T-helper 1 cell (primary cell): ENCODE data around the gene BCKDK.

ENCODE experiments used
- DNase-seq, 5 donors: peaks; one replicate each; pipeline ENCODE4 v3.0.0-alpha.2; 2012 to 2020
- total RNA-seq, 4 donors: gene quantifications; one replicate each; lab custom pipeline; 2026; lab: John Stamatoyannopoulos, UW

BCKDK gene
- 6.8 to 9.9 (median 8.3) reads per million in 4 donors for total RNA-seq

DNA sequence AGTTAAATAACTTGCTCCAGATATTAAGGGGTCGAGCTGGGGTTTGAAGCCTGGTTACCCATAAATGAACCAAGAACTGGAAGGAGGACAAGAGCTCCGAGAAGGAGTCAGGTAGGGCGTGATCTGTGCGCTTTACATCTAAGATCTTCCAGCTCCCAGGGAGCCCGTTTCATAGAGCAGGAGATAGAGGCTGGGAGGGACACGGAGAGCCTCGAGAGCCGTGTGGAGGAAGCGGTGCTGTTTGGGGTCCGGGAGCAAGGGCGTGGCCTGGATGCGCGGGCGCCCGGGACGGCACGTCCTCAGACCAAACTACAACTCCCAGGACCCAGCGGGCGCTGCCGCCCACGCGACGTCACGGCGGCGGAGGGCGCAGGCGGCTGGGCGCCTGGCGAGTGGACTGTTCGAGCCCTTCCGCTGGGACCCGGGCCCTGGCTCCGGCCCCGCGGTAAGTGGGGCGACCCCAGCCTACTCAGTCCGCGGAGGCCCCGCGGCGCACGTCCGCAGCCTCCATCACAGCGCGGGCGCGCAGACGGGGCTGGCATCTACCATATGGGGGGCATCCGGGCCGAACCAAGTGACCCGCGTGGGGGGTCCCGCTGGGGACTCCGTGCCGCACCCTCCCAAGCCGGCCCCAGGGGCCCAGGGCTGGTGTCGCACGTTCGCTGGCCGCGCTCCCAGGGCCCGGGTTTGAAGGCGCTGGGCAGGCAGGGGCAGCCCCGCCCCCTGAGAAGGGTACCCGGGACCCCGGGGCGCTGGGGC lies at the start of gene BCKDK:
Gene BCKDK (plus strand): TSS at position 352 of the 759 bp plus-strand sequence. CDS start 838 bp downstream, outside the sequence.
- DNase-seq = peak in 4 of 5 donors; percentile 19 to 80 (median 39)

DNA sequence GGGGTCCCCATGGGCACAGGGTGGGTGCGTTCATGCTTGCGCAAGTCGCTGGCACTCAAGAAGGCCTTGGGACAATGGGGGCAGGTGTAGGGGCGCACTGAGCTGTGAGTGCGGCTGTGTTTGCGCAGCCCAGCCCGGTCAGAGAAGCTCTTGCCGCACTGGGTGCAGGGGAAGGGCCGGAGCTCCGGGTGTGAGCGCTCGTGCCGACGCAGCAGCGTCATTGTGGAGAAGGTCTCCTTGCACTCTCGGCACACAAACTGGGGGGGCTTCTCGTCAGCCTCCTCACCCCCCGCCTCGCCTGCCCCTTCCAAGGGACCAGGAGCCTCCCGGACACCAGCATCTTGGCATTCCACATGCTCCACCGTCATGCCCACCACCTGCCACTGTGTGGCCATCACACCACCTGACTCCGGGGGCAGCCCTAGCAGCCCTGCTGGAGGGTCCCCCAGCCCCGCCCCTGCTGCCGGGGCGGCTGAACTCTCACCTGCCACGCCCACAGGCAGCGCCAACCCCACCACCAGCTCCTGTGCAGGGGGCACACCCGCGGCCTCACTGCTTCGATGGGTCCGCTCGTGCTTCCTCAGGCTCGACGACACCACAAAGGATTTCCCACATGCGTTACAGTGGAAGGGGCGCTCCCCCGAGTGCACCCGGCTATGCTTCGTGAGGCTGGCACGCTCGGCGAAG lies 46.9 kb upstream of the BCKDK start:
- DNase-seq = no peak

DNA sequence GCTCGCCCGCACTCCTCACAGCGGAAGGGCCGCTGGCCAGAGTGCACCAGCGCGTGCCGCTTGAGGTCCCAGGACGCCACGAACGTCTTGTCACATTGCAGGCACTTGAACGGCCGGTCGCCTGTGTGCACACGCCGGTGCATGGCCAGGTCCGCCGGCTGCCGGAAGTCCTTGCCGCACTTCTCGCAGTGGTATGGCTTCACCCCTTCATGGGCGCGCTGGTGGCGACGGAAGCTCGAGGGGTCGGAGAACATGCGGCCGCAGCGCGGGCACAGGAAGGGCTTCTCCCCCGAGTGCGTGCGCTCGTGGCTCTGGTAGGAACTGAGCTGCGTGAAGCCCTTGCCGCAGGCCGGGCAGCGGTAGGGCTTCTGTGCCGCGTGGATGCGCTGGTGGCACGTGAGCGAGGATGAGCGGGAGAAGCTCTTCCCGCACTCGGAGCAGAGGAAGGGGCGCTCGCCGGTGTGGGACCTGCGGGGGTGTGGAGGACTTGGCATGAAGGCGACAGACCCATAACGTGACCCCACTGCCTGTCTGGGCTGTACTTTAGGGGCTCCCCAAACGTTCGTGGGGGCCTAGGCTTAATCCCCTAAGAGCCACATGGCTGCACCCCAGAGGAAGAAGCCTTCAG lies 46.3 kb upstream of the BCKDK start:
- no peak for DNase-seq

DNA sequence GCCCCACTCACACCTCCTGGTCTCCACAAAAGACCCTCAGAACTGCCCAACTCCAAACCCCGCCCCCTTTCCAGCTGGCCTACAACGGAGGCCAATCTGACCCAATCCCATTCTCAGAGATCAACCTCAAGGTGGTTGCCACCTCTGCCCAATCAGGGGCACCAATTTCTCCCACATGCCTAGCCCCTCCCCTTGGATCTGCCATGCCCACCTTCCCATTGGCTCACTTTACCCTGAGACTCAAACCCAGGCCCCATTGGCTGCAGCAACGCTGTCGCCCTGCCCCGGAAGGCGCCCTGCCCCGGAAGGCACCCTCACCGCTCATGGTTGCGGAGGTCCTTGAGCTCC lies 44.7 kb upstream of the BCKDK start:
- DNase-seq = no peak

DNA sequence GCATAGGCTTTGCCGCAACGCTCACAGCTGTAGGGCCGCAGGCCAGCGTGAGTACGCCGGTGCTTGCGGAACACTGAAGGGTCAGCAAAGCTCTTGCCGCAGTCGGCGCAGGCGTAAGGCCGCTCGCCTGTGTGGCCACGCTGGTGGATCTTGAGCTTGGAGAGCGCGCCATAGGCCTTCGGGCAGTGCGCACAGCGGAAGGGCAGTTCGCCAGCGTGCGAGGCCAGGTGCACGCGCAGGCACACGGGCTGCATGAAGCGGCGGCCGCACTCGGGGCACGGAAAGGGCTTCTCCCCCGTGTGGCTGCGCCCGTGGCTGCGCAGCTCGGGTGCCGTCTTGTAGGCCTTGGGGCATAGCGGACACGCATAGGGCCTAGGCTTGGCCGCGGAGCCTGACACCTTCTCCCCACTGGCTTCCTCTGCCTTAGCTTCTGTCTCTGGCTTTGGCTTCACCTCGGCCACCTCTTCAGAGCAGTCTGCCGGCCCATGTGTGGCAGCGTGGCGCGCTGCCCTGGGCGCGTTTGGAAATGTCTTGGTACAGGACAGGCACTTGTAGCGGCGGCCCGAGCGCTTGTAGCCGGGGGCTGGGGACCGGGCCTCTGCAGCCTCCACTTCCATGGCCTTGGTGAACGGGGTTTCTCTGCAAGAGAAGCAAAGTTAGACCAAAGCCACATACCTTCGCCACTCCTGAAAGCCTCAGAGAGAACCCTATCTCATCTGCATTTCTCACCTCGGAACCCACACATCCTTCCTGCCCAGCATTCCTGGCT lies 44.2 kb upstream of the BCKDK start:
- DNase-seq = peak in 1 of 5 donors; percentile 53

DNA sequence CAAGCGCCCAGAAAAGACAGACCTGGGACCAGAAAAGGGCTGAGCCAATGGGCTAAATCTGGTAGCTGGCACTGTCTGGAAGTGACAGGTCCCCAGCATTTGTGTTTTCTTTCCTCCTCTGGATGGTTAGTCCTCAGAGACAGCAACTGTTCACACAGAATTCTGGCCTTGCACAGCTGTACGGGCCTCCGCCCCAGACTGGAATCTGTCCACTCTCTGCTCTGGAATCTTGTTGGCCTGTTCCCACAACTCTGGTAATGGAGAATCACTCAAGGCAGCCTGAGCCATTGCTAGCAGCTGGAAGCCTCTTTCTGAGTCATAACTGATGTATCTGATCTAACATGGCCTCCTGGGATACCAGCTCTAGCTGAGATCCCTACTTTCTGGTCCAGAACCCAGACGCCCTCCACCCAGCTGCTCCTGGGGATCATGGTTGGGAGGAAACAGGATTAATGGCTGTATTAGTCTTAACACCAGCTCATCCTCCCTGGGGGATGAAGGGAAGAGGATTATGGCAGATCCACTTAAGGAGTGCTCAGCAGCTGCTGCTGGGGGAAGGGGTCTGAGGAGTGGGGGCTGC lies 43.2 kb upstream of the BCKDK start:
- DNase-seq = no peak

DNA sequence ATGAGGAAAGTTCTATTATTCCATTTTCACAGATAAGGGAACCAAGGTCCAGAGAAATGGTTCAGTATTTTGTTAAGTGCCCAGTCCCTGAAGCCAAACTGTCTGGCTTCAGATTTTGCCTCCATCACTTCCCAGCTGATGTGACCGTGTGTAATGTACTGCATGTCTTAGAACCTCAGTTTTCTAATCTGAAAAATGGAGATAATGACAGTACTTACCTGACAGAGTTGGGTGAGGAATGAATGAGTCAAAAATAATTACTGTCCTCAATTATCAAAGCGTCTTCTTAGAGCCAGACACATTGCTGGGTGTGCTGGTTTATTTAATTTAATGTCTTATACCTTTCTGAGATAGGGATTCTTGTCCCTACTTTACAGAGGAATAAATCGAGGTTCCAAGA lies 40.8 kb upstream of the BCKDK start:
- DNase-seq = no peak

DNA sequence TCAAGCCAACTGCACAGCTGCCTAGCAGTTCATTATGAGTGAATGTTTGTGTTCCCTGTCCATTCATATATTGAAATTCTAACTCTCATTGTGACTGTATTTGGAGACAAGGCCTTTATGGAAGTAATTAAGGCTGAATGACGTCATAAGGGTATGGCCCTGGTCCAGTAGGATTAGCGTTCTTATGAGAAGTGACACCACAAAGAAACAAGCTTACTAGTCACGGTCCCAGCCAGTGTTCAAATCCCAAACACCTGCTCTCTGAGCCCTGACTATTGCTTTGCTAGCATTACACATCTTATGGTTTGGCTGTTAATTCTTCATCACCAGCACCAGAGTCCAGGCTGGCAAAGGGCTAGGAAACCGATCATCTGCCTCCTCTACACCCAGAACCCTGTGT lies 36.3 kb upstream of the BCKDK start:
- no peak for DNase-seq

DNA sequence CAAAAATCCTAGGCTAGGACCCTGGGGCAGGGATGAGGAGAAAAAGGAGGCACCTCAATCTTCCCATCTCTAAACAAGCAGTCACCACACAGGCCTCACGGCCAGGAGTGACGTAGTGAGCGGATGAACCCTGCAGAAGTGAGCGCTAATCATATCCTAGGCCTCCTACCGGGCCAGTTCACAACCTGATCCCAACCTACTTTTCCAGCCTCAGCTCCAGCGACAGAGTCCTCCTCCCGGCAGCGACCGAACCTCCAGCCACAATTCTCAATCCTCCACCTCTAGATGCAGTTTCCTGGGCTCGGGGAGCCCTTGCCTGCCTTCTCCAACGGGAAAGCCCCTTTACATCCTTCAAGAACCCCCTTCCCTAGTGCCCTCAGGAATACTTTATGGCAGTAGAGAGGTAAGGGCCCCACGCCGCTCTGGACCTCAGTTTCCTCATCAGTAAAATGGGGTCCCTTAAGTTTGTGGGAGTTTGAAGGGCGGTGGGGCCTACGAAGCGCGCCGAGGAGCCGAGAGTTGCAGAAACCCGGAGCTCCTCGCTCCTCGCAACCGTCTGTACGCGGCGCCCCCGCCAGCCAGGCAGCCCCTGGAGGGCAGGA lies 35.5 kb upstream of the BCKDK start:
- peak in 2 of 5 donors; percentile 23 to 61 for DNase-seq

DNA sequence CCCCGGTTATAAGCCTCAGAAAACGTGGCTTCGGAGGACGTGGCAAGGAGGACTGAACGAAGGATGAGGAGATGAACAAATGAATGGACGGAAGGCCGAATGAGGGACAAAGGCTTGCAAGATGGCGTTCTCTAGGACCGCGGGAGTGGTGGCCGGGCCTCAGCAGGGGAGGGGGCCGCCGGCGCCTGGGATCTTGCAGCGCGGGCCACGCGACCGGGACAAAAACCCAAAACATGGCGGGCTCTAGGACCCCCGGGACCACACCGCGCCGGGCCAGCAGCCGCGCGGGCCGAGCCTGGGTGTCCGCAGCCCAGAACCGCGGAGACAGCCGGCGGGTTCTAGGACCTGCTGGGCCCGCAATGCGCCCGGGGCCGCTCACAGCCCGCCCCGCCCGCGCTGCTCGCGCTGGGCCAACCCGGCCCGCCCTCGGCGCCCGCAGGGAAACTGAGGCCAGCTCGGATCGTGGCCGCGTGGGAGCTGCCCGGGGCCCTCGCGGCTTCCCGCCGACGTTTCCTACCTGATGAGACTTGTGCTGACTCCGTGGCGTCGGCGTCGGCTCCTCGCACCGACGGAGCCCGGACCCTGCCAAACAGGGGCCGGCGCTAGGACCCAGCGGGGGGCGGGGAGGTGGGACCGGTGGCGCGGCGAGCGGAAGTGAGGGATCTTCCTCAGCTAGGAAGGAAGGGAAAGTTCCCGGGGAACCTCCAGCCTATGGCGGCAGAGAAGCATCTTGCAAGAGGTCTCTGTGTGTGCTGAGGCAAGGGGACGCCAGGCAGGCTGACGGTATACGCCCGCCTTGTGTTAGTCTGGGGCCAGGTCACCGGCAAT lies 34.8 kb upstream of the BCKDK start:
- DNase-seq = peak; percentile 78 to 89 (median 83)

DNA sequence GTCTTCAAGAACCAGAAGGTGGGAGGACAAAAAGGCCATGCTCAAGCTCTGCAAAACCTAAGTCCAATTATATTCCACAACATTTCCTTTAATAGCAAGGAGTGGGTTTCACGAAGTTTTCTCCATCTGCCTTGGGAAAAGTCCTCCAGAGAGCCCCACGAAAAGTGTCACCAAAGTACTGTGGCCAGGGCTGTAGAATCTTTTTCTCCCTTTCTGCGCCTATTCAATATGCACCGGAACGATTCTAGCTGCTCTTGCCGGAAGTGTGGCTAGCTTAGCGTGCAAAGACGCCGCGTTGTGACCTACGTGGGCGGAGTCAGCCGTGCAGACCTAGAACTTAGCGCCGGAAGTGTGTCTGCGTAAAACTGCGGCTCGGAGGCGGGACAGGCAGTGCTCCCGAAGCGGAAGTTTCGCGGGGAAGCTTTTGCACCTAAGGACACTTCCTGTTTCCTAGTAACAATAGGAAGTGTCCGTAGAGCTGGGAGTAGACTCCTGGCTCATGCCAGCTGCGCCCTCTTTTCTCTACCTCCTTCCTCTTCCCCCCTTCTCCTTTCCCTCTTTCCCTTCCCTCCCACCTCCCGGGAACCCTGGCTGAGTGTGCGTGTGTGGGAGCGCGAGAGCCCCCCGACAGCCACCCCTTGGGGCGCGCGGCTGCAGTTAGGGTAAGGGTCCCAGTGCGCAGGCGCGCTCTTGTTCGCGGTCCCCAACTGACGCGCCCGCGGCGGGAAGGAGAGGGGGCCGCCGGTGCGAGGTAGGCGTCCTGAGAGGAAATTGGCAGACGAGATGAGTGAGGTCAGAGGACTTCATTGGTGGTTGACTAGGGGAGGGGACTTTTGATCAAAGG lies 34.0 kb upstream of the BCKDK start, which contains the start of the genes ZNF646 and ZNF668:
Gene ZNF646 (plus strand): TSS at position 453 of the 844 bp plus-strand sequence. CDS start 1,903 bp downstream, outside the sequence.
Gene ZNF668 (minus strand): TSS at position 271 of the 844 bp plus-strand sequence. CDS start 9,781 bp downstream, outside the sequence.
- DNase-seq = peak; percentile 98 to 99 (median 98)

DNA sequence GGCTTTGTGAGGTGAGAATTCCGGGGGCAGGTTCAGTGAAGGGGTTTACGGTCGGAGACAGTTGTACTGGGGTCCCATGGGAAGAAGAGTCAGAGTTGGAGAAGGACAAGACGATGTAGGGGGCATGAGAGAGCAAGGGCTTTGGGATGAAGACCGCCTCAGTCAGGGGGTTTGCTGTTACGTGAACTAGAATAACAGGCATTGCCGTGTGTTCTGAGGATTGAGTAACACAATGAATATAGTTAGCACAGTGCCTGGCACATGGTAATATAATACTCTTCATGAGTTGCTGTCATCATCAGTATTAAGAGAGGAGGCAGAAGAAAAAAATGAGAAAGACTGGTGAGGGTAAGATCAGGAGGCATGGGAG lies 33.4 kb upstream of the BCKDK start:
- no peak for DNase-seq

DNA sequence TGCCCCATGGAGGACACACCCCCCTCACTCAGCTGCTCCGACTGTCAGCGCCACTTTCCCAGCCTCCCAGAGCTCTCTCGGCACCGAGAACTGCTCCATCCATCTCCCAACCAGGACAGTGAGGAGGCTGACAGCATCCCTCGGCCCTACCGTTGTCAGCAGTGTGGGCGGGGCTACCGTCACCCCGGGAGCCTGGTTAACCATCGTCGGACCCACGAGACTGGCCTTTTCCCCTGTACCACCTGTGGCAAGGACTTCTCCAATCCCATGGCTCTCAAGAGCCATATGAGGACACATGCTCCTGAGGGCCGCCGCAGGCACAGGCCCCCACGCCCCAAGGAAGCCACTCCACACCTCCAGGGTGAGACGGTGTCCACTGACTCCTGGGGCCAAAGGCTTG lies 31.9 kb upstream of the BCKDK start:
- DNase-seq = no peak

DNA sequence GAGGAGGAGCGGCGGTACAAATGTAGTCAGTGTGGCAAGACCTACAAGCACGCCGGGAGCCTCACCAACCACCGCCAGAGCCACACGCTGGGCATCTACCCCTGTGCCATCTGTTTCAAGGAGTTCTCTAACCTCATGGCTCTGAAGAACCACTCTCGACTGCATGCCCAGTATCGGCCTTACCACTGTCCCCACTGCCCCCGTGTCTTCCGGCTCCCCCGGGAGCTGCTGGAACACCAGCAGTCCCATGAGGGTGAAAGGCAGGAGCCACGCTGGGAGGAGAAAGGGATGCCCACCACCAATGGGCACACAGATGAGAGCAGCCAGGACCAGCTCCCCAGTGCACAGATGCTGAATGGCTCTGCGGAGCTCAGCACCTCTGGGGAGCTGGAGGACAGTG lies 31.2 kb upstream of the BCKDK start:
- DNase-seq = no peak

DNA sequence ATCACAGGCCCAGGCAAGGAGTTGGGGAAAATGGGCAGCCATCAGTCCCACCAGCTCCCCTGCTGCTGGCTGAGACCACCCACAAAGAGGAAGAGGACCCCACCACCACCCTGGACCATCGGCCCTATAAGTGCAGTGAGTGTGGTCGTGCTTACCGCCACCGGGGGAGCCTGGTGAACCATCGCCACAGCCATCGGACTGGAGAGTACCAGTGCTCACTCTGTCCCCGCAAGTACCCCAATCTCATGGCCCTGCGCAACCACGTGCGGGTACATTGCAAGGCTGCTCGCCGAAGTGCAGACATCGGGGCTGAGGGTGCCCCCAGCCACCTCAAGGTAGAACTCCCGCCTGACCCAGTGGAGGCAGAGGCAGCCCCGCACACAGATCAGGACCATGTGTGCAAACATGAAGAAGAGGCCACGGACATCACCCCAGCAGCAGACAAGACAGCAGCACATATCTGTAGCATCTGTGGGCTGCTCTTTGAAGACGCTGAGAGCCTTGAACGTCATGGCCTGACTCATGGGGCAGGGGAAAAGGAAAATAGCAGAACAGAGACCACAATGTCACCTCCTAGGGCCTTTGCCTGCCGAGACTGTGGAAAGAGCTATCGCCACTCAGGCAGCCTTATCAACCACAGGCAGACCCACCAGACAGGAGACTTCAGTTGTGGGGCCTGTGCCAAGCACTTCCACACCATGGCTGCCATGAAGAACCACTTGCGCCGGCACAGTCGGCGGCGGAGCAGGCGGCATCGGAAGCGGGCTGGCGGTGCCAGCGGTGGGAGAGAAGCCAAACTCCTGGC lies 30.4 kb upstream of the BCKDK start:
- no peak for DNase-seq

DNA sequence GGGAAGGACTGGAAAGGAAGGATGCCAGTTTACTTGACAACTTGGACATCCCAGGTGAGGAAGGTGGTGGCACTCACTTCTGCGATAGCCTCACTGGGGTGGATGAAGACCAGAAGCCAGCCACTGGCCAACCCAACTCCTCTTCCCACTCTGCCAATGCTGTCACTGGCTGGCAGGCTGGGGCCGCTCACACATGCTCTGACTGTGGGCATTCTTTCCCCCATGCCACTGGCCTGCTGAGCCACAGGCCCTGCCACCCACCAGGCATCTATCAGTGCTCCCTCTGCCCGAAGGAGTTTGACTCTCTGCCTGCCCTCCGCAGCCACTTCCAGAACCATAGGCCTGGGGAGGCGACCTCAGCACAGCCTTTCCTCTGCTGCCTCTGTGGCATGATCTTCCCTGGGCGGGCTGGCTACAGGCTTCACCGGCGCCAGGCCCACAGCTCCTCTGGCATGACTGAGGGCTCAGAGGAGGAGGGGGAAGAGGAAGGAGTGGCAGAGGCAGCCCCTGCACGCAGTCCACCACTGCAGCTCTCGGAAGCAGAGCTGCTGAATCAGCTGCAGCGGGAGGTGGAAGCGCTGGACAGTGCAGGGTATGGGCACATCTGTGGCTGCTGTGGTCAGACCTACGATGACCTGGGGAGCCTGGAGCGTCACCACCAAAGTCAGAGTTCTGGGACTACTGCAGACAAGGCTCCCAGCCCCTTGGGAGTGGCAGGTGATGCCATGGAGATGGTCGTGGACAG lies 29.4 kb upstream of the BCKDK start:
- DNase-seq = no peak

DNA sequence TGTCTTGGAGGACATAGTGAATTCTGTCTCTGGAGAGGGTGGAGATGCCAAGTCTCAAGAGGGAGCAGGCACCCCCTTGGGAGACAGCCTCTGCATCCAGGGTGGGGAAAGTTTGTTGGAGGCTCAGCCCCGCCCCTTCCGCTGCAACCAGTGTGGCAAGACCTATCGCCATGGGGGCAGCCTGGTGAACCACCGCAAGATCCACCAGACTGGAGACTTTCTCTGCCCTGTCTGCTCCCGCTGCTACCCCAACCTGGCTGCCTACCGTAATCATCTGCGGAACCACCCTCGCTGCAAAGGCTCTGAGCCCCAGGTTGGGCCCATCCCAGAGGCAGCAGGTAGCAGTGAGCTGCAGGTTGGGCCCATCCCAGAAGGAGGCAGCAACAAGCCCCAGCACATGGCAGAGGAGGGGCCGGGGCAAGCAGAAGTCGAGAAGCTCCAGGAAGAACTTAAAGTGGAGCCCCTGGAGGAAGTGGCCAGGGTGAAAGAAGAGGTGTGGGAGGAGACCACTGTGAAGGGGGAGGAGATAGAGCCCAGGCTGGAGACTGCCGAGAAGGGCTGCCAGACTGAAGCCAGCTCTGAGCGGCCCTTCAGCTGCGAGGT lies 28.7 kb upstream of the BCKDK start:
- no peak for DNase-seq

DNA sequence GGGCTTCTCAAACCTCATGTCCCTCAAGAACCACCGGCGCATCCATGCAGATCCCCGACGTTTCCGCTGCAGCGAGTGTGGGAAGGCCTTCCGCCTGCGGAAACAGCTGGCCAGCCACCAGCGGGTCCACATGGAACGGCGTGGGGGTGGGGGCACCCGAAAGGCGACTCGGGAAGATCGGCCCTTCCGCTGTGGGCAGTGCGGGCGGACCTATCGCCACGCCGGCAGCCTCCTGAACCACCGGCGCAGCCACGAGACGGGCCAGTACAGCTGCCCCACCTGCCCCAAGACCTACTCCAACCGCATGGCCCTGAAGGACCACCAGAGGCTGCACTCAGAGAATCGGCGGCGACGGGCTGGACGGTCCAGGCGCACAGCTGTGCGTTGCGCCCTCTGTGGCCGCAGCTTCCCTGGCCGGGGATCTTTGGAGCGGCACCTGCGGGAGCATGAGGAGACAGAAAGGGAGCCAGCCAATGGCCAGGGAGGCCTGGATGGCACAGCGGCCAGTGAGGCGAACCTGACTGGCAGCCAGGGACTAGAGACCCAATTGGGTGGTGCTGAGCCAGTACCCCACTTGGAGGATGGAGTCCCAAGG lies 28.1 kb upstream of the BCKDK start:
- DNase-seq = no peak
